Stimulated activated CD4-positive, alpha-beta T cell treated with anti-CD3 and anti-CD28 coated beads, Interleukin-15, amount 100 ng/mL, for 1 hour (primary cell): ENCODE results near the gene TCEAL3.
"Not testable (repeated sequence)": the region's sequence is repeated elsewhere in the genome, so short reads cannot be mapped to it uniquely, and the experiment has no call there.

Experiments used
- DNase-seq, 2 donors: peaks; one replicate each; pipeline ENCODE4 v3.0.0-alpha.2; 2020; ENCODE audit warnings: low read depth in 1 of 2, low spot score in 1 of 2

Gene TCEAL3

GRCh38 chrX:103624111-103624510, 16.3 kb downstream of the TCEAL3 start:
- no peak for DNase-seq

GRCh38 chrX:103626855-103627254, 19.1 kb downstream of the TCEAL3 start:
- no peak for DNase-seq

- DNase-seq: no peak
Observed at GRCh38 chrX:103628386-103629317, 20.9 kb downstream of the TCEAL3 start, which contains the start of gene TCEAL1. TSS of gene TCEAL1 (plus strand) at chrX:103628975. CDS start at chrX:103629917, 942 bp downstream.

- DNase-seq: no peak
Observed at GRCh38 chrX:103629318-103630170, 21.8 kb downstream of the TCEAL3 start.

- no peak for DNase-seq
Observed at GRCh38 chrX:103630171-103630511, 22.4 kb downstream of the TCEAL3 start.

GRCh38 chrX:103631145-103631544, 23.4 kb downstream of the TCEAL3 start:
- no peak for DNase-seq

- no peak for DNase-seq
Observed at GRCh38 chrX:103635436-103635835, 27.7 kb downstream of the TCEAL3 start.

GRCh38 chrX:103637604-103638338, 30.0 kb downstream of the TCEAL3 start:
- no peak for DNase-seq

- not testable (repeated sequence) for DNase-seq
Observed at GRCh38 chrX:103638479-103639346, 30.9 kb downstream of the TCEAL3 start.

GRCh38 chrX:103640401-103641155, 32.8 kb downstream of the TCEAL3 start:
- DNase-seq: no peak

- no peak for DNase-seq
Observed at GRCh38 chrX:103644125-103644524, 36.4 kb downstream of the TCEAL3 start.

- DNase-seq: no peak
Observed at GRCh38 chrX:103647630-103648029, 39.9 kb downstream of the TCEAL3 start.

GRCh38 chrX:103651151-103651773, 43.5 kb downstream of the TCEAL3 start:
- no peak for DNase-seq

GRCh38 chrX:103655230-103656000, 47.7 kb downstream of the TCEAL3 start:
- not testable (repeated sequence) for DNase-seq

GRCh38 chrX:103656617-103657016, 48.9 kb downstream of the TCEAL3 start:
- no peak for DNase-seq

GRCh38 chrX:103657066-103657465, 49.3 kb downstream of the TCEAL3 start:
- DNase-seq: not testable (repeated sequence)

GRCh38 chrX:103658681-103659433, 51.1 kb downstream of the TCEAL3 start:
- DNase-seq: no peak

- DNase-seq: not testable (repeated sequence)
Observed at GRCh38 chrX:103659460-103659859, 51.7 kb downstream of the TCEAL3 start.
